HG03575 (cell line): Measurements from ENCODE around the gene C2CD2L.
"Not testable (repeated sequence)": the region's sequence is repeated elsewhere in the genome, so short reads cannot be mapped to it uniquely, and the experiment has no call there.

Source experiments
- ATAC-seq: cut with Tn5 transposase; IDR thresholded peaks from one replicate; pipeline ENCODE4 v1.9.1; 2021; ENCODE audit not compliant: unreplicated experiment, insufficient number of reproducible peaks, low FRiP score; ENCODE audit errors: extremely low read depth

The C2CD2L gene

GRCh38 chr11:119092880-119093842 is 14.0 kb upstream of the C2CD2L start:
- no peak for ATAC-seq

DNA sequence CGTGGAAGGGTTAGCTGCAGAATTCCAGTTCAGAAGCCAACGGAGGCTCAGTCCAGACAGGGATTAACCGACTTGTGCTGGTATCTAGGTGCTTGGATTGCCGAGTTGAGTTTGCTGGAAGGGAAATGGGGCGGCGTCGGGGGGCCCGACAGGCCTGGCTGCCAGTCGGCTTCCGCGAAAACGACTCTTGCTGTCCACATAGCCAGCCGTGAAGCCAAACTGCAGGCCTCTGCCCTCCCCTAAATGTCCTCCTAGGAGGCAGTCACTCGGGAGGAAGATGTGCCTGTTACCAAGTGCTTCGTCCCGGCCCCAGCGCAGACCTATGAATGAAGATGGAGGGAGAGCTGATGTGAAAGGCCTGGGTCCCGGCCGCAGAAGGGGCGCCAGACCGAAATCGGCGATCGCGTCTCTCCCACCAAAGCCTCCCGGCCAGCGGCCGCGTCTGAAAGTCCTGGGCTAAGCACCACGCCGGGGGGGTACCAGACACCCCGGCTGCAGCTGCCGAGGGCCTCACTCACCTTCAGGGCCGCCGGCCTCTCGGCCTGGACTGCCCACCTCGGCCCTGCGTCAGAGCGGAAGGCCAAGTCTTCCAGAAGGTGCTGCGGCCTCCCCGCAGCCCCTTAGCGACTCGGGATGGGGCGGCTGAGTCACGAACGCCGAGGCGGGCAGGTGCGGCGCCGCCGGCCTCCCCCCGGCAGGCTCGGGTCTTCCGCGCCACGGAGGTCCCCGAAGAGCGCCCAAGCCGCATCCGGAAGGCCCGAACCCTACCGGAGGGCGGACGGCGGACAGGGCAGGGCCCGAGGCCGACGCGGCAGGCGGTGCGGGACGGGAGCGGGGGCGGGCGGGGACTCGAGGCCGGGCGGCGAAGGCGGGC is 13.0 kb upstream of the C2CD2L start:
- no peak for ATAC-seq

DNA sequence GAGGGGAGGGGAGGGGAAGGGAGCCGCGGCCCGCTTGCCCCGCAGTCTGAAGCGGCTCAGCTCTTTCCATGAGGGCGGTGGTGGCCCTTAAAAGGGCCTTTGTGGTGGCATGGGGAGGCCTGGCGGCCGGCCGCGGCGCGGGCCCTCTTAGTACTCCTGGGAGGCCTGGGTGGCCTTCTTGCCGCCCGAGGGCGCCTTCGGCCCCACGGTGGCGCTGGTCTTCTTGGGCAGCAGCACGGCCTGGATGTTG is 12.4 kb upstream of the C2CD2L start:
- ATAC-seq, result no peak

DNA sequence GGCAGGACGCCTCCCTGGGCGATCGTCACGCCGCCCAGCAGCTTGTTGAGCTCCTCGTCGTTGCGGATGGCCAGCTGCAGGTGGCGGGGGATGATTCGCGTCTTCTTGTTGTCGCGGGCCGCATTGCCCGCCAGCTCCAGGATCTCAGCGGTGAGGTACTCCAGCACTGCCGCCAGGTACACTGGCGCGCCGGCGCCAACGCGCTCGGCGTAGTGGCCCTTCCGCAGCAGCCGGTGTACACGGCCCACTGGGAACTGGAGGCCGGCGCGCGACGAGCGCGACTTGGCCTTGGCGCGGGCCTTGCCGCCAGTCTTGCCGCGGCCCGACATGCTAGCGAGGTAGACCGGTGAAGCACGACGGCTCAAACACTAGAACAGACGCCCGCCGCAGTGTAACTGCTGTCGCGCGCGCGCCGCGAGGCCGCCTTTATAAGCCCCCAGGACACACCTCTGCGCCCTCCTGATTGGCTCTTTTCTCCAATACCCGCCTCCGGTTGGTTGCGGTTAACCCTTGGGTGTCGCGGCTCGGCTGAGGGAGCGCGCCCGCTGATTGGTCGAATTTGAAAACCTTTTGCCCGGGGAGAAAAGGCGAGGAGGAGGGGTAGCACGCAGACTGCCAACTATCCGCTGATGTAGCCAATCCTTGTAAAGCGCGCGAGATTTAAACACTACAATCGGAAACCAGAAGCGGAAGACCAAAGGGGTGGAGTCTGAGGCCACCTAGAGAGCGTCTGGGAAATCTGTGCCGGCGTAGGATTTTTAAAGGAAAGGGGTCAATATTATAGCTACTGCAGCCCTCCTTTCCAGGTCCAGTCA is 11.9 kb upstream of the C2CD2L start:
- peak; percentile 33 for ATAC-seq

- ATAC-seq, result no peak
Observed at GRCh38 chr11:119099711-119100110, 7.4 kb upstream of the C2CD2L start.

DNA sequence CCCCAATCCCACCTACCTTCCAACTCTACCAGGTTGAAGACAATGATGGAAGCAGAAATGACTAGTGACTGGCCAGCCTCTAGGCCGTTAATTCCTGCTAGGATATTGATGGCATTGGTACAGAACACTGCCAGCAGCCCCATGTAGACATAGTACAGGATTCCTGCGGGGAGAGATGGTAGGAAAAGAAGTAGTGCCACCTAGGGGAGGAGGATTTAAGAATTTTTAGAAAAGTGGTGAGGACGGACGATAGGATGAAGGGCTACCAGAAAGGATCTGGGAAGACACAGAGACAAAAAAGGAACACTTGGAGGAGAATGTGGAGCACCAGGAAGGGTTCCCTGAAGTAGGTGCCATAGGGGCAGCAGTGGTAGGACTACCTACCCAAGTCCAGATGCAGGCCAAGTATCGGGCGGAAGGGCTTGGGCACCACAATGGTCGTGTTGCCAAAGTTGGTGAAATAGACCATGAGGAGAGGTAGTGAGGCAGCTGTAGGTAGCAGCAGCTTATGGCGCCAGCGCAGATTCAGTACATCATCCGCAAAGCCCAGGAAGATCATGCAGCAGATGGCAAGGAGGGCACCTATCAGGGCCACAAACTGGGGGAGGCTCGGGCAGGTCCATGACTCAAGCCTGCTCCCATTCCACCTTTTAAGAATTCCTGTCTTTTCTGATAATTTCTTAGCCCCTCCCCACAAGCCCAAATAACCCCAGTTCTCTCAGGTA is 6.7 kb upstream of the C2CD2L start:
- ATAC-seq, result no peak

- ATAC-seq, result no peak
Observed at GRCh38 chr11:119100994-119101758, 6.0 kb upstream of the C2CD2L start.

DNA sequence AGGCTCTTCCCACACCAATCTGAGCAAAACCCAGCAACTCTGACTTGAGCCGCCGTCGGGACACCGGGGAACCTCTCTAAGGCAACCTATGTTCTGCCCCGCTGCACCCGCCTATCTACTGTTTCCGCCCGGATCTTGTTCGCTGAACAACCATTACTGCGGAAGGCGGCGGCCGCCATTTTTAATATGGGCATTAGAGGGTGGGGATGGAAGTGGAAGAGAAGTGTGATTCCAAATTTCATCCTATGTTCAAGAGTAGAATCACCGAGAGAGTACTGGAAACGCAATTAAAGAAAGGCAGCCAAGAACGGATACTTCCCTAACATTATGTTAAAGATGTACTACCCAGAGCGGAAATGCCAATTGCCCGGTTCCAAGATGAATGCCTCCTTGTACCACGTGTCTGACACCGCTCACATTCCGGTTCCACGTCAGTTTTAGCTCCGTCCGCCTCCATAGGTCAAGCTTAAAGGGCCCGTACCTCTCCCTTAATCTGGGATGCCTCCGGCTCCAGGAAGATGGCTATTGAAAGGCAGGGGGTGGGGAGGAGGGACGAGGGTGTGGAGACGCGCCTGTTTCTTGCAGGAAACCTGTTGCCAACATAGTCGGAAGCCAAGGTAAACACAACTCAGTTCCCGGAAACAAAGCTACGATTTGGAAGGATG is 5.3 kb upstream of the C2CD2L start, which contains the start of gene DPAGT1:
Gene DPAGT1, minus strand, starts transcription at position 95 of the 665 bp plus-strand sequence. CDS start 198 bp downstream, outside the sequence.
- ATAC-seq, result no peak

DNA sequence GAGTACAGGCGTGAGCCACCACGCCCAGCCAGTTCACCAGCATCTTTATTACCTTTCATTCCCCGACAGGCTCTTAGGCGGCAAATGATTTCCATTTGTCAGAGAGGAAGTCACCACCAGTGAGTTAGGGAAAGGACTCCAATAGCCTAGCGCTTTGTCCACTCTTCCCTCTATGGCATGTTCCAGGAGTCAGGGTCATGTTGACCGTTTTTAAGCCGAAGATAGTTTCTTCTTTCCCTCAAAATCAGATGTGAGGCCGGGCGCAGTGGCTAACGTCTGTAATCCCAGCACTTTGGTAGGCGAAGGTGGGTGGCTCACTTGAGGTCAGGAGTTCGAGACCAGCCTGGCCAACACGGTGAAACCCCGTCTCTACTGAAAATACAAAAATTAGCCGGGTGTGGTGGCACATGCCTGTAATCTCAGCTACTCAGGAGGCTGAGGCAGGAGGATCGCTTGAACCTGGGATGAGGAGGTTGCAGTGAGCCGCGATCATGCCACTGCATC is 3.9 kb upstream of the C2CD2L start:
- not testable (repeated sequence) for ATAC-seq

DNA sequence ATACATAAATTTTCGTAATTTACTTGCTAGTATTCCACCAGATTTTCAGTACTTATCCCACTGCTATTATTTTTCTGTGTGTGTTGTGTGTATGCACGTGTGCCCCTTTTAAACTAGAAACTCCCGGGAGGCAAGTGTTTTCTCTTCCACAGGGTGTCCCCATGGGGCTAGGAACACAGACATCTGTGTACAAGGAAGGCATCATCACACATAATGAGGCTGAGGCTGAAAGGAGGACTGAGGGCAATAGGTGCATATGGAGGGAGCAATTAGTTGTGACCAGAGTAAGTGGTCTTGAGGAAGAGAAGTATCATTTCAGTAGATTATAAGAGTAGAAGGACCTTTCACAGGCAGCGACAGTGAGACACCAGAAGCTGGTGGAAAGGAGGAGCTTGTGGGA is 3.4 kb upstream of the C2CD2L start:
- ATAC-seq, result no peak

DNA sequence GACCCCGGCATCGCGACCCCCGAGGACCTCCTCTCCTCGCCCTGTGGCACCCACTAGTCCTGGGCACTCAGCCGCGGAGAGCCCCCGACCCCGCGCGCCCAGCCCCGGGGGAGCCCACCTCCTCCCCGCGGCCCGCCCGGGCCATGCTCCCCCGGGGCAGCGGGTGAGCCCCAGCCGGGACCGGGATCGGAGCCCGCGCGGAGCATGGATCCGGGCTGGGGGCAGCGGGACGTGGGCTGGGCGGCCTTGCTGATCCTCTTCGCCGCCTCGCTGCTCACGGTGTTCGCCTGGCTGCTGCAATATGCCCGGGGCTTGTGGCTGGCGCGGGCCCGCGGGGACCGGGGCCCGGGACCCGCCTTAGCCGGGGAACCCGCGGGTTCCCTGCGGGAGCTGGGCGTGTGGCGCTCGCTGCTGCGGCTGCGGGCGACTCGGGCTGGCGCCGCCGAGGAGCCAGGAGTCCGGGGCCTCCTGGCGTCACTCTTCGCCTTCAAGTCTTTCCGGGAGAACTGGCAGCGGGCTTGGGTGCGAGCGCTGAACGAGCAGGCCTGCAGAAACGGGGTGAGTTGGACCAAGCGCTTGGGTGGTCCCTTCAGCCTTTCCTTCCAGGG is 498 bp downstream of the C2CD2L start:
- ATAC-seq, result no peak

DNA sequence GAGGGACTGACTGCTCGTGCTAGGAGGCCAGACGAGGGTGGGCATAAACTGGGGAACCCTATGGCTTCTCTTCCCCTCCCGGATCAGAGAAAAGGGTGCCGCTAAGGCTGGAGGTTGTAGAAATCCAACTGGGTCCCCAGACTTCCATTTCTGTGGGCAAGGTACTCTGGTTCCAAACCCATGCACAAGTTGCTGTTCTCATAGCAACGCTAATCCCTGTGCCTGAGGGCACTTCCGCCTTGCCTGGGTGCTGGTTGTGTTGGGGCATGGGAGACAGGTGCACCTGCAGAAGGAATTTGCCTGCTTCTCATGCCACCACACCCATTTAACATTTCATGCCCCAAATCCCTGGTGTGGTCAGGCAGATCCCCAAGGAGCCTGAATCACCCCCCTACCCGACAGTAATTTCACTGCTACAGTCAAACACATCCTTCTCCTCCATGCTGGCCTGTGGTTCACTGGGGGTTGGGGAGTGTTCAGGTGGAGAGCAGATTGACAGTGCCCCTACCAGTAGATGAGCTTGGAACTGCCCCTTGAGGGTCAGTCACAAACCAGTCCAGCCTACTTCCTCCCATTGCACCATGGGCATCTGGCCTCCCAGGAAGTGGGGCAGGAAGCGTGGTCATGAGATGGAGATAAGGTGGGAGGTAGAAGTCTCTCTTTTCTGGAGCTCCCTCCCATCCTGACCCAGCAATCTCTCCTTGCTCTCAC is 1.2 kb downstream of the C2CD2L start:
- ATAC-seq, result no peak

GRCh38 chr11:119108857-119109221 is 1.7 kb downstream of the C2CD2L start:
- no peak for ATAC-seq

DNA sequence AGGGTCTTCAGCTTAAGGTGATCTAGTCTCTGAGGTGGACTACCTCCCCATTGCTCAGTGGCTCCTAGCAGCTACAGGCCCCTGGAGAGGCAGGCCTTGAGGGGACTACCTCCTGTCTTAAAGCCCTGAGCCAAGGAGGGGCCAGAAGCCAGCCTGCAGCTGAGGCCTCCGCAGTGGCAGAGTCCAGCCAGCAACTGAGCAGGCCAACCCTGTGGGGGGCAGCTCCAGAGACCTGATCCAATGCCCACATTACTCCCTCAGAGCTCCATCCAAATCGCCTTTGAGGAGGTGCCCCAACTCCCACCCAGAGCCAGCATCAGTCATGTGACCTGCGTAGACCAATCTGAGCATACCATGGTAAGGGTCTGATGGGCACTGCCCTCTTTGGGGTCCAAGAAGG is 2.7 kb downstream of the C2CD2L start:
- no peak for ATAC-seq

DNA sequence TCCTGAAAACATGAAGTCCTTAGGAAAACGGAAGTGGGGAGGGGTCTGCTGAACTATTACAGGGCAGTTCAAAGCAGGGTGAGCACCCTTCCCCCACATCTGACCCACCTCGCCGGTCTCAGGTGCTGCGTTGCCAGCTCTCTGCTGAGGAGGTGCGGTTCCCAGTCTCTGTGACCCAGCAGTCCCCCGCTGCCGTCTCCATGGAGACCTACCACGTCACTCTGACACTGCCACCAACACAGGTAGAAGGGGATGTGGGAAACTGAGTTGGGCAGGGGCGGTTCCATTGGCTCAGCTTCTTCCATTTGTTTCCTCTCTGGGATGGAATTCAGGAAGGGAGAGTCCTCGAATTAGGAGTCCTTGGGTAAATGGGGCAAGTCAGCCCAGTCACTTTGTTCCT is 3.3 kb downstream of the C2CD2L start:
- no peak for ATAC-seq

DNA sequence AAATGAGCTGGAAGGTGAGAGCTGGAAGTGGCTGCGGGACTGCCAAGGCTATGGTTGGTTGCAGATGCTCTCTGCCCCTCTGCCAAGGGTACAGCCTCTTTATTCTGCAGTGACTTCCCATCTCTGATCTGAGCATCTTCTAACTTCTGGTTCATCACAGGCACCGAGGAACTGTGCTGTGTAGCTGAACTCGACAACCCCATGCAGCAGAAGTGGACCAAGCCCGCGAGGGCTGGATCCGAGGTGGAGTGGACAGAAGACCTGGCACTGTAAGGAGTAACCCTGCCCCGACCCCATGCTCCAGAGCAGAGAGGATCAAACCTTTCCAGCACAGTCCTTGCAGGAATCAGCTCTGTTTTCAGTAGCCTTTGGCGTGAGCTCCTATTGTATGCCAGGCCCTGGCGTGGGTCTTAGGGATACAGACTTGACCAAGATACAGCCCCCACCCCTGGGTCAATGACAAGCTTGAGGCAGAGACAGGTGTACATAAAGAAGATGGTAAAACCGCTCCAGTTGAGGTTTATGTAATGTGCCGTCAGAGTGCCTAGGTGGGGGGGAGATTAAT is 4.3 kb downstream of the C2CD2L start:
- no peak for ATAC-seq
